CD4-positive, alpha-beta T cell treated with Interleukin-1 beta for 1 hour (primary cell): ENCODE data around the gene CAMTA1.

Experiments used
- DNase-seq, 2 donors: peaks; one replicate each; pipeline ENCODE4 v3.0.0-alpha.2; 2020 to 2022

The CAMTA1 gene

GRCh38 chr1:7613106-7613850 lies 828.0 kb downstream of the CAMTA1 start:
- no peak for DNase-seq

GRCh38 chr1:7613851-7614205 lies 828.6 kb downstream of the CAMTA1 start:
- DNase-seq: no peak

- no peak for DNase-seq
Observed at GRCh38 chr1:7614576-7615074, 829.4 kb downstream of the CAMTA1 start.

GRCh38 chr1:7615138-7615537 lies 829.9 kb downstream of the CAMTA1 start:
- no peak for DNase-seq

- peak in 1 of 2 donors; percentile 5 for DNase-seq
Observed at GRCh38 chr1:7616076-7616832, 831.0 kb downstream of the CAMTA1 start.

GRCh38 chr1:7616953-7617352 lies 831.7 kb downstream of the CAMTA1 start:
- DNase-seq: no peak

- no peak for DNase-seq
Observed at GRCh38 chr1:7617826-7618225, 832.6 kb downstream of the CAMTA1 start.

GRCh38 chr1:7620196-7620595 lies 834.9 kb downstream of the CAMTA1 start:
- DNase-seq: no peak

- no peak for DNase-seq
Observed at GRCh38 chr1:7621334-7622219, 836.3 kb downstream of the CAMTA1 start.

GRCh38 chr1:7623842-7624241 lies 838.6 kb downstream of the CAMTA1 start:
- no peak for DNase-seq

GRCh38 chr1:7624791-7625355 lies 839.6 kb downstream of the CAMTA1 start:
- DNase-seq: no peak

- DNase-seq: no peak
Observed at GRCh38 chr1:7625401-7625800, 840.1 kb downstream of the CAMTA1 start.

- no peak for DNase-seq
Observed at GRCh38 chr1:7628273-7628672, 843.0 kb downstream of the CAMTA1 start.

GRCh38 chr1:7629011-7629410 lies 843.8 kb downstream of the CAMTA1 start:
- DNase-seq: no peak

GRCh38 chr1:7629465-7630195 lies 844.4 kb downstream of the CAMTA1 start:
- no peak for DNase-seq

- no peak for DNase-seq
Observed at GRCh38 chr1:7630378-7630777, 845.1 kb downstream of the CAMTA1 start.

- DNase-seq: no peak
Observed at GRCh38 chr1:7632176-7632575, 846.9 kb downstream of the CAMTA1 start.

- DNase-seq: no peak
Observed at GRCh38 chr1:7632681-7633080, 847.4 kb downstream of the CAMTA1 start.

- no peak for DNase-seq
Observed at GRCh38 chr1:7633506-7634245, 848.4 kb downstream of the CAMTA1 start.

GRCh38 chr1:7634546-7635240 lies 849.4 kb downstream of the CAMTA1 start:
- DNase-seq: no peak
